Vagina (tissue), 2 donors: ENCODE data around the gene BSDC1. TPM values are rescaled to one million over a fixed set of nuclear protein-coding genes. Genes with fewer than 3 reads are reported as not detected.

Experiments
- DNase-seq, 2 donors: peaks; one replicate each; pipeline ENCODE4 v3.0.0-alpha.2; 2017; ENCODE audit errors: extremely low spot score in 2 of 2
- H3K27ac ChIP-seq: fragments of 200-600 bp; sonication (generic); one replicate; pipeline ENCODE4 v1.5.1; 2019
- H3K27me3 ChIP-seq: fragments of 200-600 bp; sonication (generic); one replicate; pipeline ENCODE4 v1.5.1; 2019
- H3K36me3 ChIP-seq, 2 donors: fragments of 200-600 bp; sonication (generic); one replicate each; pipeline ENCODE4 v1.5.1; 2017 to 2019
- H3K4me1 ChIP-seq: fragments of 200-600 bp; sonication (generic); one replicate; pipeline ENCODE4 v1.5.1; 2019
- H3K4me3 ChIP-seq, 2 donors: fragments of 200-600 bp; sonication (generic); 1 replicate in 1 of 2; 2 replicates in 1 of 2; pipeline ENCODE4 v1.5.1; 2016 to 2019
- H3K9me3 ChIP-seq: fragments of 200-600 bp; sonication (generic); one replicate; pipeline ENCODE4 v1.5.1; 2019
- POLR2A ChIP-seq, 2 donors: fragments of 450-650 bp; IDR thresholded peaks; one replicate each; pipeline ENCODE4 v1.6.1; 2017; ENCODE audit warnings: antibody characterized with exemption in 2 of 2, mild to moderate bottlenecking in 2 of 2, moderate library complexity in 2 of 2
- POLR2AphosphoS5 ChIP-seq, 2 donors: sonication (generic); formaldehyde crosslinking; IDR thresholded peaks; one replicate each; pipeline ENCODE4 v1.9.0; 2017; ENCODE audit warnings: antibody characterized with exemption in 2 of 2, mild to moderate bottlenecking in 2 of 2, low read depth in 1 of 2; ENCODE audit not compliant: insufficient read depth in 1 of 2
- intact Hi-C: fragments of 100-400 bp; cut with DNase I; formaldehyde crosslinking; loops from one replicate; pipeline ENCODE4 v1.15.1; 2023
- total RNA-seq: library from RNA; depleted of rRNA; stranded (reverse); fragments of >200 nt; gene quantifications from one replicate; pipeline ENCODE4 v1.2.3, GENCODE V29; 2016
- TF ChIP-seq, protein P1 (sequence below), 3 experiments: fragments of 450-650 bp in 2 of 3; fragments of 200-600 bp in 1 of 3; sonication (generic) in 1 of 3; IDR thresholded peaks; one replicate each; pipeline ENCODE4 v1.5.1; 2017 to 2019; ENCODE audit warnings: antibody characterized with exemption in 3 of 3, mild to moderate bottlenecking in 2 of 3, moderate library complexity in 2 of 3

BSDC1 gene
- total RNA-seq, 1 donor from 2014 or later: 54.3 TPM

GRCh38 chr1:32386676-32387392 lies 7.4 kb downstream of the BSDC1 start:
- no peak overlapping the region for H3K27ac ChIP-seq
- intact Hi-C loops: no loop called here
- TF ChIP-seq, protein P1, sequence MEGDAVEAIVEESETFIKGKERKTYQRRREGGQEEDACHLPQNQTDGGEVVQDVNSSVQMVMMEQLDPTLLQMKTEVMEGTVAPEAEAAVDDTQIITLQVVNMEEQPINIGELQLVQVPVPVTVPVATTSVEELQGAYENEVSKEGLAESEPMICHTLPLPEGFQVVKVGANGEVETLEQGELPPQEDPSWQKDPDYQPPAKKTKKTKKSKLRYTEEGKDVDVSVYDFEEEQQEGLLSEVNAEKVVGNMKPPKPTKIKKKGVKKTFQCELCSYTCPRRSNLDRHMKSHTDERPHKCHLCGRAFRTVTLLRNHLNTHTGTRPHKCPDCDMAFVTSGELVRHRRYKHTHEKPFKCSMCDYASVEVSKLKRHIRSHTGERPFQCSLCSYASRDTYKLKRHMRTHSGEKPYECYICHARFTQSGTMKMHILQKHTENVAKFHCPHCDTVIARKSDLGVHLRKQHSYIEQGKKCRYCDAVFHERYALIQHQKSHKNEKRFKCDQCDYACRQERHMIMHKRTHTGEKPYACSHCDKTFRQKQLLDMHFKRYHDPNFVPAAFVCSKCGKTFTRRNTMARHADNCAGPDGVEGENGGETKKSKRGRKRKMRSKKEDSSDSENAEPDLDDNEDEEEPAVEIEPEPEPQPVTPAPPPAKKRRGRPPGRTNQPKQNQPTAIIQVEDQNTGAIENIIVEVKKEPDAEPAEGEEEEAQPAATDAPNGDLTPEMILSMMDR (IDR thresholded peaks at IDR 0.05): no peak
- TF ChIP-seq POLR2AphosphoS5 (IDR thresholded peaks at IDR 0.05; ENCODE audit: insufficient read depth in 1 of 2, low read depth in 1 of 2): no peak
- no peak for TF ChIP-seq POLR2A (IDR thresholded peaks at IDR 0.05)
- no peaks in the 10 kb centered on the region for H3K9me3 ChIP-seq
- no peak overlapping the region for H3K4me3 ChIP-seq
- no peak for DNase-seq
- peaks cover 0 to 82% of the 10 kb centered on the region in 2 donors for H3K36me3 ChIP-seq
- no peaks in the 10 kb centered on the region for H3K27me3 ChIP-seq
- H3K4me1 ChIP-seq: peaks cover 27% of the 10 kb centered on the region

- Histone ChIP-seq H3K4me1 (no peaks in the 10 kb centered on the region), H3K4me3 (no peak overlapping the region), H3K9me3 (no peaks in the 10 kb centered on the region), H3K36me3 (peaks cover 0 to 99% of the 10 kb centered on the region in 2 donors), H3K27ac (no peak overlapping the region), H3K27me3 (no peaks in the 10 kb centered on the region)
- no peak for DNase-seq
- intact Hi-C loops: no loop called here
- no peak for TF ChIP-seq POLR2AphosphoS5 (IDR thresholded peaks at IDR 0.05; ENCODE audit: insufficient read depth in 1 of 2, low read depth in 1 of 2)
- no peak for TF ChIP-seq POLR2A (IDR thresholded peaks at IDR 0.05)
- TF ChIP-seq, protein P1 (IDR thresholded peaks at IDR 0.05): no peak
Measured at GRCh38 chr1:32380057-32380456, 14.2 kb downstream of the BSDC1 start.

GRCh38 chr1:32377541-32378220 lies 16.6 kb downstream of the BSDC1 start:
- Histone ChIP-seq H3K27me3 (no peaks in the 10 kb centered on the region), H3K36me3 (peaks cover 0 to 95% of the 10 kb centered on the region in 2 donors), H3K9me3 (no peaks in the 10 kb centered on the region), H3K4me3 (no peak overlapping the region), H3K4me1 (no peaks in the 10 kb centered on the region), H3K27ac (no peak overlapping the region)
- TF ChIP-seq, protein P1 (IDR thresholded peaks at IDR 0.05): no peak
- DNase-seq: no peak
- intact Hi-C loops: loop anchor here (2.0 kb wide), 1 partner anchor 67 kb away; no protein-coding TSS in a partner anchor

GRCh38 chr1:32376199-32376598 lies 18.0 kb downstream of the BSDC1 start:
- Histone ChIP-seq H3K9me3 (no peaks in the 10 kb centered on the region), H3K4me3 (no peak overlapping the region), H3K27me3 (no peaks in the 10 kb centered on the region), H3K36me3 (peaks cover 0 to 95% of the 10 kb centered on the region in 2 donors), H3K27ac (no peak overlapping the region), H3K4me1 (no peaks in the 10 kb centered on the region)
- intact Hi-C loops: no loop called here
- no peak for TF ChIP-seq POLR2AphosphoS5 (IDR thresholded peaks at IDR 0.05; ENCODE audit: insufficient read depth in 1 of 2, low read depth in 1 of 2)
- TF ChIP-seq POLR2A (IDR thresholded peaks at IDR 0.05): no peak
- TF ChIP-seq, protein P1 (IDR thresholded peaks at IDR 0.05): no peak
- no peak for DNase-seq
